Muscle of leg (tissue), 11 donors: ENCODE measurements around the gene ANXA2. TPM values are rescaled to one million over a fixed set of nuclear protein-coding genes. Genes with fewer than 3 reads are reported as not detected.

Experiments
- DNase-seq: peaks from one replicate; pipeline ENCODE4 v3.0.0; 2013
- H3K27ac ChIP-seq: one replicate; pipeline ENCODE4 v1.5.1; 2013; ENCODE audit warnings: mild to moderate bottlenecking, low read length, control low read depth
- H3K27me3 ChIP-seq: one replicate; pipeline ENCODE4 v1.6.1; 2013; ENCODE audit warnings: low read length; ENCODE audit not compliant: control insufficient read depth, insufficient read depth
- H3K36me3 ChIP-seq: one replicate; pipeline ENCODE4 v1.6.1; 2013; ENCODE audit warnings: low read length; ENCODE audit not compliant: control insufficient read depth, insufficient read depth
- H3K4me1 ChIP-seq: one replicate; pipeline ENCODE4 v1.6.1; 2013; ENCODE audit warnings: low read length; ENCODE audit not compliant: control insufficient read depth, insufficient read depth
- H3K4me3 ChIP-seq: one replicate; pipeline ENCODE4 v1.5.1; 2013; ENCODE audit warnings: low read length, control low read depth
- H3K9me3 ChIP-seq: replicated peaks from 2 replicates; pipeline ENCODE4 v1.6.1; 2013; ENCODE audit warnings: low read depth, low read length; ENCODE audit not compliant: control insufficient read depth
- WGBS: methylation state at CpG from one replicate; pipeline ENCODE4 v1.1.5; 2013; ENCODE audit warnings: missing lambda C conversion rate; ENCODE audit not compliant: insufficient coverage; 5-methylcytosine and 5-hydroxymethylcytosine counted together
- polyA plus RNA-seq, 8 donors: library from polyadenylated mRNA; unstranded; fragments of 120-200 nt; gene quantifications; one replicate each; pipeline versions ENCODE4 v1.2.1 to v1.2.3, GENCODE V29; 2013; ENCODE audit warnings: inconsistent platforms in 1 of 8, low replicate concordance in 1 of 8; ENCODE audit not compliant: insufficient read length in 8 of 8, insufficient read depth in 1 of 8
- total RNA-seq: library from RNA; stranded (reverse); fragments of 120-200 nt; gene quantifications from one replicate; pipeline ENCODE4 v1.2.4, GENCODE V29; 2013

Gene ANXA2
- total and polyA plus RNA-seq, 9 donors: 410 to 789 (median 469) TPM

DNA sequence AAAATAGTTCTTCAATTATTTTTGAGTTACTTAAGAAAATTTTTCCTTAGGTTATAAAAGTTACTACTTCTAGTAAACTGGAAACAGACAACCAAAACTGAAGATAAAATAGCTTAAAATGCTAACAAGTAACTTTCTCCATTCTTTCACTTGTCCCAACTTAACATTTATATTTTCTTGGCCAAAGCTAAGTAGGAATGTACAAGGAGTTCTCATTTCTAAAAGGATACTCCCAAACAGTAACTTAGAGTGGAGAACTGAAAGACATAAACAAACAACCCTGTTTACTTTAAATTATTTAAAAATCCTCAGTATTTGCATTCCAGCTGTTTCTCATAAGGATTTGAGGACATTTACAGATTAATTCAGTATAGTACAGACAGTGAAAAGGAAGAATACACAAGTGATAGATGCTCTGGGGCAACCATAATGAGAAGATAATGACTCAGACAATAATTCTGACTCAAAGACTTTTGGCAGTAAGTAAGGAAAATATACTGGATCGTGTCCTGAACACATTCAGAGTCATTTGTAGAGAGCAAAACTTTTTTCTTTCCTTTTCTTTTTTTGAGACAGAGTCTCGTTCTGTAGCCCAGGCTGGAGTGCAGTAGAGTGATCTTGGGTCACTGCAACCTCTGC, 29.2 kb upstream of the ANXA2 start:
- no CpG with 5 or more reads among the region's 2 CpGs for WGBS

DNA sequence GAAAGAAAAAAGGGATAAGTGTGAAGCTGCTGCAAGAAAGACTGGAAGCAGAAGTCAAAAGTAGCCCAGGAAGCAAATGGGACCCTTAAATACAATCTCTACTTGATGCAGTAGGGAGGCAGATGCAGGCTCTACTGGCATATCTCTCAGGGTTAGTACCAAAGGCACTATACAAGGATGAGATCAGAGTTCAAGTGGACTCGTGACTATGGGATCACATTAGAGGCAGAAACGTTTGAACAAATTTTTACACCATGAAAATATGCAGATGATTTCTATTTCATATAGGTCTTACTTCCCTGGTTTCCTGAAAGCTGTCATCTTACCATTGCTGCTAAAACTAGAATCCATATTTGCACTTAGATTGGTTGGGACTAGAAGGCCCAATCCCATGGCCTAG, 27.7 kb upstream of the ANXA2 start:
- Histone ChIP-seq H3K9me3 (no peaks in the 10 kb centered on the region), H3K4me1 (no peaks in the 10 kb centered on the region), H3K27ac (no peak overlapping the region), H3K27me3 (no peaks in the 10 kb centered on the region), H3K4me3 (no peak overlapping the region), H3K36me3 (peaks cover 8% of the 10 kb centered on the region)
- DNase-seq: no peak
- no CpG with 5 or more reads among the region's 2 CpGs for WGBS

More for the DNA sequence above, 29.2 kb upstream of the ANXA2 start:
- Histone ChIP-seq H3K4me3 (no peak overlapping the region), H3K27me3 (no peaks in the 10 kb centered on the region), H3K27ac (peak overlapping the region; percentile 81), H3K9me3 (no peaks in the 10 kb centered on the region), H3K36me3 (peaks cover 12% of the 10 kb centered on the region), H3K4me1 (no peaks in the 10 kb centered on the region)
- peak; percentile 95 for DNase-seq

DNA sequence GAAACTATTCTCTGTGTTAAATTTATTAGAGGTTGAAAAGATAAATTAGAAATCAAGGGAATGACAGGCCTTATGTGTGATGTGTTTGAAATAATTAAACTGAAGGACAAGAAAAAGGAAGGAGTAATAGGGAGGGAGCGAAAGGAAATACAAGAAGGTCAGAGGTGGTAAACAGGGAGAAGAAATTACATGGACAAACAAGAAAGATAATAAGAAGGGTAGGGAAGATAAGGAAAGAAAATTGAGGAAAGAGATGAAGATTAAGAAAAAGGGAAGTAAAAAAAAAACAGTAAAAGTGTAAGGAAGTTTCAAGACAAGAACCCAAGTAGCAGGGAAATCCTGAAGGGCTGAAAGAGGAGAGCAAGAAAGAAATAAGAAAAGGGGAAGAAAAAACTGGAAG, 26.2 kb upstream of the ANXA2 start:
- DNase-seq: no peak
- WGBS: 93% methylated on average over 1 of the region's 1 CpG
- Histone ChIP-seq H3K27ac (no peak overlapping the region), H3K9me3 (no peaks in the 10 kb centered on the region), H3K27me3 (no peaks in the 10 kb centered on the region), H3K4me1 (no peaks in the 10 kb centered on the region), H3K36me3 (peaks cover 4% of the 10 kb centered on the region), H3K4me3 (no peak overlapping the region)

DNA sequence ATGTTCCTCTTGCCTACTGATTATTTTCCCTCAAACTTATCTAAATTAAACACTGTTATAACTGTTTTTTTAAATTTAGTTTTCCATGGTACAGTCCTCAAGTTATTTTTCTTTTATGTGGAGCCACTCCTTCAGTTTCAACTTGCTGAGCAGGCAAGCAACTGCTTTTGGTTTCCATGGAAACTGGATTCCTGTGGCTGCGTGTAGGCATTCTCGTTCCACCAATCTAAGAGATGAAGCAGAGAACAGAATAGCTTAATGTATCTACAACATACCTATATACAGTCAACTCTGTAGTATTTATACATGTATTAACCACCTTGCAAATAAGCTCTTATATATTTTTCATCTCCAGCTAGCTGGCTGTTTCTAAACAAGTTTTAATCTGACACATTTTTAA, 25.8 kb upstream of the ANXA2 start:
- Histone ChIP-seq H3K4me3 (no peak overlapping the region), H3K27me3 (no peaks in the 10 kb centered on the region), H3K9me3 (no peaks in the 10 kb centered on the region), H3K27ac (peak overlapping the region; percentile 64), H3K4me1 (no peaks in the 10 kb centered on the region), H3K36me3 (peaks cover 4% of the 10 kb centered on the region)
- no CpG with 5 or more reads among the region's 2 CpGs for WGBS
- peak; percentile 93 for DNase-seq

DNA sequence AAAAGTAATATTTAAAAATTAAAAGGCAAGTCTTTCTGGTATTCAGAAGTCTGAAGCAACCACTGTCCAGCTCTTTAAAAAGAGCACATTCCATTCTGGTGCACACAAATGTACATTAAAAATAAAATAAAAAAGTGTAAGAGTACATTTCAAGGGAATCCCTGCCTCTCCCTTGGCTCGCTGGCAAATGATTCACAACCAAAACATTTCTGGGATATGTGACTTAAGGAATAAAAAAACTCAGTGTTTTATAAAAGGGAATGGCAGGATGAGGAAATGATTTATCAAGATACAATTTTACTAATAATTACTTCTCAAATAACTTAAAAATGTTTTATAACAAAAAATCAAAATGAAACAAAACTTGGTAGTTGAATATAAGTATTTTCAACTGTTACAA, 23.8 kb upstream of the ANXA2 start:
- no peaks in the 10 kb centered on the region for H3K9me3 ChIP-seq
- H3K4me1 ChIP-seq: no peaks in the 10 kb centered on the region
- H3K36me3 ChIP-seq: peaks cover 4% of the 10 kb centered on the region
- no peaks in the 10 kb centered on the region for H3K27me3 ChIP-seq
- H3K27ac ChIP-seq: peak overlapping the region; percentile 52
- H3K4me3 ChIP-seq: no peak overlapping the region
- WGBS: no CpG with 5 or more reads among the region's 1 CpG
- DNase-seq: peak; percentile 84

DNA sequence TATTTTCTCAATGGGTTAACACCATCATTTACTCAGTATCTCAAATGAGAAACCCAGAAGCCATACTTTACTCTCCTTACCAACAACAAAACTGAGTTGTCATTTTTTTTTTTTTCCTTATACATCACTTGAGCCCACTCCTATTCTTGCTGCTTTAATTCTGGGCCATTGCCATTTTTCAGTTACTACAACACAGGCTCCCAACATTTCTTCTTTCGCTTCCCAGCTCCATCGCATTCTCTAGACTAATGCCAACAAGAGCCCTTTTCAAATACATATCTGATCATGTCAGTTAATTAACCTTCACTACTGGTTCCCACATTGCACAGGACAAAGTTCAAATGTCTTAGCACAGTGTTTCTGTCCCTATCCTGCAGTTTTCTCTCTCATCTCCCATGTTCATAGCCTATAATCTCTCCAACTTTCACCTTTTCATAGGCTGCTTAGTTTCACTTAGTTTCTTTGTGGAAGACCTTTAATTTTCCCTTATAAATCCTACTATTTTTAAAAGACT, 22.5 kb upstream of the ANXA2 start:
- no peak for DNase-seq
- H3K4me1 ChIP-seq: no peaks in the 10 kb centered on the region
- H3K27ac ChIP-seq: no peak overlapping the region
- no peaks in the 10 kb centered on the region for H3K9me3 ChIP-seq
- WGBS: 70% methylated on average over 2 of the region's 2 CpGs
- H3K36me3 ChIP-seq: peaks cover 3% of the 10 kb centered on the region
- H3K4me3 ChIP-seq: no peak overlapping the region
- no peaks in the 10 kb centered on the region for H3K27me3 ChIP-seq

DNA sequence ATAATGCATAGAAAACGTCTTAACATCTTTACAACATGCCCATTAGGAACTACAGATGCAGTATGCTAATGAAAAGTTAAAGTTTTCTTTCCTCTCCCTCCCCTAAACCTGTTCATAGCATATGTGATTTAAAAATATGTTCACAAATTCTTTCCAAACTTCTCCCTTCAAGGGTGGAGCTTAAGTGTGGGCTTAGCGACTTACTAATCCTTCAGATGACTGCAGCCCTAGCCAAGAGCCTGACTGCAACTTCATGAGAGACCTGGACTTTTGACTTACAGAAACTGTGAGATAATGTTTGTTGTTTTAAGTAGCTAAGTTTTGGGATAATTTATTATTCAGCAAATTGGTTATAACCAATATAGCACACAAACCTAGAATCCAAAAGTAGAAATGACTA, 22.0 kb upstream of the ANXA2 start:
- Histone ChIP-seq H3K27ac (peak overlapping the region; percentile 10), H3K36me3 (peaks cover 3% of the 10 kb centered on the region), H3K27me3 (no peaks in the 10 kb centered on the region), H3K9me3 (no peaks in the 10 kb centered on the region), H3K4me3 (no peak overlapping the region), H3K4me1 (no peaks in the 10 kb centered on the region)
- no CpG with 5 or more reads among the region's 2 CpGs for WGBS
- peak; percentile 84 for DNase-seq

DNA sequence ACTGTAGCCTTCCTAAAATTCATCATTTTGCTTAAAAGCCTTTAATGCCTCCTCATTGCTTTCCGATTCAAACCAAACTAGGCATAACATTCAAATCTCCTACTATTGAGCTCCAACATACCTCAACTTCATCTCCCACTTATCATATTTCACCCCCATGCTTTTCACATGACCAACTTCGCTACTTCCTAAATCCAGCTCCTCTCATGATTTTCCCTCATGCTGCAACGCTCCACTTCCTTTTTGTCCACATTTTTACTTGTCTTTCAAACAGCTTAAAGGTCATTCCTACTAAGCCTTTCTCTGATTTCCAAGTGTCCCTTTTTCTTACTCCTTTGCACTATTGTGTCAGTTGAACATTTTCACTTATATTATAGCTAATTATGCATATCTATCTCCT, 20.3 kb upstream of the ANXA2 start:
- peaks cover 3% of the 10 kb centered on the region for H3K36me3 ChIP-seq
- H3K27ac ChIP-seq: no peak overlapping the region
- no peak overlapping the region for H3K4me3 ChIP-seq
- DNase-seq: no peak
- peaks cover 8% of the 10 kb centered on the region for H3K4me1 ChIP-seq
- H3K9me3 ChIP-seq: no peaks in the 10 kb centered on the region
- no peaks in the 10 kb centered on the region for H3K27me3 ChIP-seq
- 69% methylated on average over 3 of the region's 3 CpGs for WGBS

DNA sequence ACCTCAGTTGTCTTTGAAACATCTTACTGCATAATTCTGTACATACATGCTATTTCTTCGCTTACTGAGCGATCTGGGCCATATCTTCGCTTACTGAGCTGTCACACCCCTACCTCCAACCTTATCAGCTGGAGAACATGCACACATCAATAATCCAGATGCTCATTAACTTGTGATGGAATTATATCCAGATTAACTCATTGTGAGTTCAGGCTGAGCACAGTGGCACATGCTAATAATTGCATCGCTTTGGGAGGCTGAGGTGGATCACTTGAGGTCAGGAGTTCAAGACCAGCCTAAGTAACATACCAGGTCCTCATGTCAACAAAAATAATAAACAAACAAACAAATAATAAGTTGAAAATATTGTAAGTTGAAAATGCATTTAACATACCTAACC, 19.3 kb upstream of the ANXA2 start:
- 100% methylated on average over 3 of the region's 4 CpGs for WGBS
- peaks cover 1% of the 10 kb centered on the region for H3K36me3 ChIP-seq
- no peak overlapping the region for H3K4me3 ChIP-seq
- DNase-seq: no peak
- no peaks in the 10 kb centered on the region for H3K27me3 ChIP-seq
- H3K4me1 ChIP-seq: peaks cover 13% of the 10 kb centered on the region
- H3K27ac ChIP-seq: no peak overlapping the region
- no peaks in the 10 kb centered on the region for H3K9me3 ChIP-seq

DNA sequence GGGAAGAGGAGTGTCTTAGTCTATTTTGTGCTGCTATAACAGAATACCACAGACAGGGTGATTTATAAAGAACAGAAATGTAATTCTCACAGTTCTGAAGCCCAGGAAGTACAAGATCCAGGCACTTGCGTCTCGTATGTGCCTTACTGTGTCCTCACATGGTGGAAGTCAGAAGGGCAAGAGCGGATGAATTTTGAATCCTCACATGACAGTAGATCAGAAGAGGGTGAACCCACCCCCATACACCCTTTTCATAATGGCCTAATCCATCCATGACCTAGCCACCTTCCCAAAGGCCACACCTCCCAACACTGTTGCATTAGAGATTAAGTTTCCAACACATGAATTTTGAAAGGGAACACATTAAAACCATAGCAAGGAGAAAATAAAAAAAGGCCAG, 18.7 kb upstream of the ANXA2 start:
- H3K9me3 ChIP-seq: no peaks in the 10 kb centered on the region
- DNase-seq: no peak
- H3K27me3 ChIP-seq: no peaks in the 10 kb centered on the region
- WGBS: 100% methylated on average over 3 of the region's 3 CpGs
- no peak overlapping the region for H3K27ac ChIP-seq
- H3K4me3 ChIP-seq: no peak overlapping the region
- peaks cover 15% of the 10 kb centered on the region for H3K4me1 ChIP-seq
- no peaks in the 10 kb centered on the region for H3K36me3 ChIP-seq
